Measurements from ENCODE around the gene TEX19. TPM values are rescaled to one million over a fixed set of nuclear protein-coding genes. Genes with fewer than 3 reads are reported as not detected.

The TEX19 gene
- total RNA-seq, 1 donor from 2014 or later: not detected

- H3K9me3 ChIP-seq: no peaks in the 10 kb centered on the region
- H3K27ac ChIP-seq: no peak overlapping the region
- no peak for TF ChIP-seq CTCF (IDR thresholded peaks at IDR 0.05)
- intact Hi-C loops (cut with DNase I): no loop called here
- DNase-seq (no peak), ATAC-seq (no peak)
- H3K27me3 ChIP-seq: no peaks in the 10 kb centered on the region
- H3K4me1 ChIP-seq: peaks cover 9% of the 10 kb centered on the region
- peaks cover 13% of the 10 kb centered on the region for H3K36me3 ChIP-seq
- H3K4me3 ChIP-seq: no peak overlapping the region
Measured at GRCh38 chr17:82412535-82413520, 53.8 kb downstream of the TEX19 start.

Other genes with a start within 250 kb of the TEX19 start
- 50.5 TPM for gene CCDC57, start 146.4 kb upstream of the TEX19 start, total RNA-seq
- 77.5 TPM for gene SLC16A3, start 130.2 kb upstream of the TEX19 start, total RNA-seq
- gene CSNK1D, start 85.5 kb upstream of the TEX19 start, total RNA-seq: 150 TPM
- gene CD7, start 41.6 kb upstream of the TEX19 start, total RNA-seq: 7.2 TPM
- 26.4 TPM for gene SECTM1, start 25.5 kb upstream of the TEX19 start, total RNA-seq
- not detected for gene UTS2R, start 12.5 kb downstream of the TEX19 start, total RNA-seq
- 49.1 TPM for gene HEXD, start 59.1 kb downstream of the TEX19 start, total RNA-seq
- 32.7 TPM for gene OGFOD3, start 59.3 kb downstream of the TEX19 start, total RNA-seq
- 120 TPM for gene CYBC1, start 91.5 kb downstream of the TEX19 start, total RNA-seq
- gene NARF, start 99.5 kb downstream of the TEX19 start, total RNA-seq: 54.1 TPM
- 62.4 TPM for gene FOXK2, start 160.5 kb downstream of the TEX19 start, total RNA-seq